Activated T-cell treated with anti-CD3 and anti-CD28 coated beads, Interleukin-2, amount 50 U/mL, for 72 hours (primary cell): ENCODE measurements around the gene HACD2. TPM values are rescaled to one million over a fixed set of nuclear protein-coding genes. Genes with fewer than 3 reads are reported as not detected.
"Not testable (repeated sequence)": the region's sequence is repeated elsewhere in the genome, so short reads cannot be mapped to it uniquely, and the experiment has no call there.

Experiments used
- ATAC-seq, 2 donors: fragments of 150-1000 bp; cut with Tn5 transposase; replicated peaks in 1 of 2; 2 replicates each; pipeline ENCODE4 v1.10.0; 2021; ENCODE audit warnings: moderate library complexity in 2 of 2, mild to moderate bottlenecking in 1 of 2
- DNase-seq, 2 donors: peaks; one replicate each; pipeline ENCODE4 v3.0.0; 2021 to 2022; ENCODE audit warnings: mixed read lengths in 1 of 2
- H3K27ac Mint-ChIP-seq: one replicate; pipeline ENCODE4 v1.8.0; 2022; ENCODE audit warnings: mild to moderate bottlenecking, moderate library complexity, mixed read lengths
- H3K27me3 Mint-ChIP-seq: one replicate; pipeline ENCODE4 v1.8.0; 2022; ENCODE audit warnings: low read depth, mixed read lengths
- H3K36me3 Mint-ChIP-seq, 2 donors: one replicate each; pipeline ENCODE4 v1.8.0; 2022; ENCODE audit warnings: mixed read lengths in 2 of 2, mild to moderate bottlenecking in 1 of 2; ENCODE audit not compliant: insufficient read depth in 2 of 2
- H3K4me1 Mint-ChIP-seq: one replicate; pipeline ENCODE4 v1.8.0; 2022; ENCODE audit warnings: low read depth, mixed read lengths
- H3K4me3 Mint-ChIP-seq, 2 donors: one replicate each; pipeline ENCODE4 v1.8.0; 2022; ENCODE audit warnings: mild to moderate bottlenecking in 2 of 2, mixed read lengths in 2 of 2, moderate library complexity in 2 of 2
- H3K9me3 Mint-ChIP-seq, 2 donors: one replicate each; pipeline ENCODE4 v1.8.0; 2022; ENCODE audit warnings: mixed read lengths in 2 of 2
- total RNA-seq, 2 donors: library from RNA; stranded (reverse); gene quantifications; one replicate each; pipeline ENCODE4 v1.2.3, GENCODE V29; 2022

HACD2 gene
- total RNA-seq, 2 donors from 2014 or later, result 27.1 to 30.0 TPM

- Mint-ChIP-seq H3K27ac (no peak overlapping the region), H3K4me3 (no peak overlapping the region), H3K27me3 (no peaks in the 10 kb centered on the region), H3K9me3 (no peaks in the 10 kb centered on the region), H3K36me3 (no peaks in the 10 kb centered on the region), H3K4me1 (no peaks in the 10 kb centered on the region)
- no peak for ATAC-seq
- no peak for DNase-seq
Measured at GRCh38 chr3:123621186-123621849, 36.5 kb upstream of the HACD2 start.

- no peak for DNase-seq
- H3K27me3 Mint-ChIP-seq, result no peaks in the 10 kb centered on the region
- no peak overlapping the region for H3K4me3 Mint-ChIP-seq
- ATAC-seq, result no peak
- no peak overlapping the region for H3K27ac Mint-ChIP-seq
- H3K36me3 Mint-ChIP-seq, result no peaks in the 10 kb centered on the region
- no peaks in the 10 kb centered on the region for H3K4me1 Mint-ChIP-seq
- no peaks in the 10 kb centered on the region for H3K9me3 Mint-ChIP-seq
Measured at GRCh38 chr3:123620343-123620742, 35.5 kb upstream of the HACD2 start.

GRCh38 chr3:123618768-123619484, 34.1 kb upstream of the HACD2 start:
- Mint-ChIP-seq H3K27ac (no peak overlapping the region), H3K4me3 (no peak overlapping the region), H3K9me3 (no peaks in the 10 kb centered on the region), H3K27me3 (no peaks in the 10 kb centered on the region), H3K4me1 (no peaks in the 10 kb centered on the region), H3K36me3 (no peaks in the 10 kb centered on the region)
- no peak for DNase-seq
- ATAC-seq, result no peak

- Mint-ChIP-seq H3K4me1 (no peaks in the 10 kb centered on the region), H3K27me3 (no peaks in the 10 kb centered on the region), H3K36me3 (no peaks in the 10 kb centered on the region), H3K4me3 (no peak overlapping the region), H3K27ac (no peak overlapping the region), H3K9me3 (no peaks in the 10 kb centered on the region)
- DNase-seq, result no peak
- ATAC-seq, result no peak
Measured at GRCh38 chr3:123618076-123618708, 33.3 kb upstream of the HACD2 start.

GRCh38 chr3:123616593-123616992, 31.7 kb upstream of the HACD2 start:
- no peaks in the 10 kb centered on the region for H3K27me3 Mint-ChIP-seq
- no peaks in the 10 kb centered on the region for H3K9me3 Mint-ChIP-seq
- H3K36me3 Mint-ChIP-seq, result no peaks in the 10 kb centered on the region
- ATAC-seq (no peak), DNase-seq (no peak)
- H3K4me3 Mint-ChIP-seq, result no peak overlapping the region
- H3K27ac Mint-ChIP-seq, result no peak overlapping the region
- H3K4me1 Mint-ChIP-seq, result no peaks in the 10 kb centered on the region

GRCh38 chr3:123613543-123613942, 28.7 kb upstream of the HACD2 start:
- Mint-ChIP-seq H3K4me3 (no peak overlapping the region), H3K9me3 (no peaks in the 10 kb centered on the region), H3K27me3 (no peaks in the 10 kb centered on the region), H3K36me3 (no peaks in the 10 kb centered on the region), H3K27ac (no peak overlapping the region), H3K4me1 (no peaks in the 10 kb centered on the region)
- no peak for DNase-seq
- no peak for ATAC-seq

GRCh38 chr3:123611674-123612073, 26.8 kb upstream of the HACD2 start:
- H3K9me3 Mint-ChIP-seq, DNase-seq, H3K4me1 Mint-ChIP-seq, H3K27ac Mint-ChIP-seq, H3K4me3 Mint-ChIP-seq, H3K27me3 Mint-ChIP-seq, ATAC-seq, H3K36me3 Mint-ChIP-seq: not testable (repeated sequence)

- no peak overlapping the region for H3K27ac Mint-ChIP-seq
- H3K4me3 Mint-ChIP-seq, result no peak overlapping the region
- H3K9me3 Mint-ChIP-seq, result no peaks in the 10 kb centered on the region
- no peaks in the 10 kb centered on the region for H3K27me3 Mint-ChIP-seq
- no peak for DNase-seq
- H3K36me3 Mint-ChIP-seq, result no peaks in the 10 kb centered on the region
- ATAC-seq, result no peak
- peaks cover 6% of the 10 kb centered on the region for H3K4me1 Mint-ChIP-seq
Measured at GRCh38 chr3:123611082-123611481, 26.2 kb upstream of the HACD2 start.

GRCh38 chr3:123610331-123610730, 25.5 kb upstream of the HACD2 start:
- Mint-ChIP-seq H3K9me3 (no peaks in the 10 kb centered on the region), H3K27me3 (no peaks in the 10 kb centered on the region), H3K36me3 (no peaks in the 10 kb centered on the region), H3K4me3 (no peak overlapping the region), H3K4me1 (peaks cover 13% of the 10 kb centered on the region), H3K27ac (no peak overlapping the region)
- DNase-seq (no peak), ATAC-seq (no peak)

- no peaks in the 10 kb centered on the region for H3K9me3 Mint-ChIP-seq
- ATAC-seq (no peak), DNase-seq (no peak)
- no peaks in the 10 kb centered on the region for H3K27me3 Mint-ChIP-seq
- H3K36me3 Mint-ChIP-seq, result no peaks in the 10 kb centered on the region
- peaks cover 25% of the 10 kb centered on the region for H3K4me1 Mint-ChIP-seq
- H3K4me3 Mint-ChIP-seq, result no peak overlapping the region
- H3K27ac Mint-ChIP-seq, result no peak overlapping the region
Measured at GRCh38 chr3:123609063-123609462, 24.2 kb upstream of the HACD2 start.

GRCh38 chr3:123608263-123608937, 23.5 kb upstream of the HACD2 start:
- Mint-ChIP-seq H3K9me3 (no peaks in the 10 kb centered on the region), H3K27me3 (no peaks in the 10 kb centered on the region), H3K4me3 (no peak overlapping the region), H3K36me3 (no peaks in the 10 kb centered on the region), H3K4me1 (peaks cover 25% of the 10 kb centered on the region), H3K27ac (no peak overlapping the region)
- DNase-seq (no peak), ATAC-seq (no peak)

- ATAC-seq (no peak), DNase-seq (no peak)
- Mint-ChIP-seq H3K27ac (no peak overlapping the region), H3K9me3 (no peaks in the 10 kb centered on the region), H3K4me3 (no peak overlapping the region), H3K36me3 (no peaks in the 10 kb centered on the region), H3K27me3 (no peaks in the 10 kb centered on the region), H3K4me1 (peaks cover 25% of the 10 kb centered on the region)
Measured at GRCh38 chr3:123606527-123606926, 21.7 kb upstream of the HACD2 start.

GRCh38 chr3:123605789-123606234, 21.0 kb upstream of the HACD2 start:
- no peak for DNase-seq
- ATAC-seq, result peak; percentile 36 to 44
- H3K4me1 Mint-ChIP-seq, result peaks cover 25% of the 10 kb centered on the region
- H3K27ac Mint-ChIP-seq, result no peak overlapping the region
- H3K27me3 Mint-ChIP-seq, result no peaks in the 10 kb centered on the region
- H3K36me3 Mint-ChIP-seq, result no peaks in the 10 kb centered on the region
- no peak overlapping the region for H3K4me3 Mint-ChIP-seq
- H3K9me3 Mint-ChIP-seq, result no peaks in the 10 kb centered on the region
